Stimulated activated naive CD4-positive, alpha-beta T cell treated with Interleukin-2 at 50 U/mL for 16 hours (primary cell): ENCODE results near the gene PSMA2.
"Not testable (repeated sequence)": the region's sequence is repeated elsewhere in the genome, so short reads cannot be mapped to it uniquely, and the experiment has no call there.

Experiments
- DNase-seq: peaks from one replicate; lab custom pipeline; 2025; lab: John Stamatoyannopoulos, UW

Gene PSMA2

DNA sequence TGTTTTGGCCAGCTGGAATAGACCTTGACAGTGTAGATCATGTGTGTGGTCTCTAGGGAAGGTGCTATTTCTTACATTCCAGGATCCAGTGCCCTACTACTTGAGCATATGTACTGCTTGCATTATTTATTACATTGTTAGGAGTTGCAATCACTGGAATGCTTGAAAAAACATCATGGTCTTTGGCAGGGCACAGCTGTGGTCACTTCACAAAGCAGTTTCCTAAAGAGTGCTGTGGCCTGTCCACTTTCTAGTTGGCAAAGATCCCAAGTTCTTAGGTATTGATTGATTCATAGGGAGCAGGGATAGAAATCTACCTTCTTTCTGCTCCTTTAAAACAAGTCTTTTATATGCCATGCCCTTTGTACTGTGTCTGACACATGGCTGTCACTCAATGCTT, 24.7 kb downstream of the PSMA2 start:
- no peak for DNase-seq

DNA sequence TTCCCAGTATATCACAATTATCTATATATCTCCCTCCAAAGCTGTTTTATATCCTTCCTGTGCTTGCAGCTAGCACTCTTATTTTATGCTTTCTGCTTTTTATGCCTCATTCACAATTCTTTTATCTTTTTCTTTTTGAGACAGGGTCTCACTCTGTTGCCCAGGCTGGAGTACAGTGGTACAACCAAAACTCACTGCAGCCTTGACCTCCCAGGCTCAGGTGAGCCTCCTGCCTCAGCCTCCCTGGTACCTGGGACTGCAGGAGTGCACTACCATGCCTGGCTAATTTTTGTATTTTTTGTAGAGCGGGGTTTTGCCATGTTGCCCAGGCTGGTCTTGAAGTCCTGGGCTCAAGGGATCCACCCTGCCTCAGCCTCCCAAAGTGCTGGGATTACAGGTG, 25.8 kb downstream of the PSMA2 start:
- DNase-seq: no peak

DNA sequence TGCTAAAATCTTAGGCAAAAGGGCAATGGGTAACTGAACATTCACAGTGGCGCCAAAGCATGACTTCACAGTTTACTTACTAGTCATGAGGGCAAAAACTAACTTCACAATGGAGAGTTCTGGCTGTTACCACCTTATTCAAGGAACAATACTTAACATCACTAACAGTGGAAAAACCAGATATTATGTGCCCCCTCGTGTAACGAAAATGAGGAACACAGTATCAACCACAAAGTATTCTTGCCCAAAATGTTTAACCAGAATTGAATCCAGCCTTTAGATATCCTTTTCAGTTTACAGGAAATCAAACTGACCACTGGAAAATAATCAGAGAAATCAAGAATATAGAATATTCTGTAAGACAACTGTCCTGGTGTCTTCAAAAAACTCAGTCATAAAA, 29.6 kb downstream of the PSMA2 start:
- no peak for DNase-seq

DNA sequence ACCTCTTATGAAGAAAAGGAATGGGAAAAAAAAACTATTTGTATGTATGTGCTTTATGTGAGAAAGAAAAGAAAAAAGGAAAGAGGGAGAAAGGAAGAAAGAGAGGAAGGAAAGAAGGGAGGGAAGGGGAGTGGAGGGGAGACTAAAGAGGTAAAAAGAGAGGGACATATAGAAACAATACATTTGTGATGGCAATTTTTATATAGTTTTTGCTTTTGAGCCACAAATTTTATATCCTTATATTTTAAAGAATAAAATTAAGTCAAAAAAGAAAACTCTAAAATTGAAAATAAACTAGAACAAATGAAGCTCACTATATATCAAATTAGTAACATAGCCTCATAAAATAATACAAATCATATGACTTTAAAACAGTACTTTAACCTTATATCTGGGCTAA, 31.1 kb downstream of the PSMA2 start:
- DNase-seq: no peak

DNA sequence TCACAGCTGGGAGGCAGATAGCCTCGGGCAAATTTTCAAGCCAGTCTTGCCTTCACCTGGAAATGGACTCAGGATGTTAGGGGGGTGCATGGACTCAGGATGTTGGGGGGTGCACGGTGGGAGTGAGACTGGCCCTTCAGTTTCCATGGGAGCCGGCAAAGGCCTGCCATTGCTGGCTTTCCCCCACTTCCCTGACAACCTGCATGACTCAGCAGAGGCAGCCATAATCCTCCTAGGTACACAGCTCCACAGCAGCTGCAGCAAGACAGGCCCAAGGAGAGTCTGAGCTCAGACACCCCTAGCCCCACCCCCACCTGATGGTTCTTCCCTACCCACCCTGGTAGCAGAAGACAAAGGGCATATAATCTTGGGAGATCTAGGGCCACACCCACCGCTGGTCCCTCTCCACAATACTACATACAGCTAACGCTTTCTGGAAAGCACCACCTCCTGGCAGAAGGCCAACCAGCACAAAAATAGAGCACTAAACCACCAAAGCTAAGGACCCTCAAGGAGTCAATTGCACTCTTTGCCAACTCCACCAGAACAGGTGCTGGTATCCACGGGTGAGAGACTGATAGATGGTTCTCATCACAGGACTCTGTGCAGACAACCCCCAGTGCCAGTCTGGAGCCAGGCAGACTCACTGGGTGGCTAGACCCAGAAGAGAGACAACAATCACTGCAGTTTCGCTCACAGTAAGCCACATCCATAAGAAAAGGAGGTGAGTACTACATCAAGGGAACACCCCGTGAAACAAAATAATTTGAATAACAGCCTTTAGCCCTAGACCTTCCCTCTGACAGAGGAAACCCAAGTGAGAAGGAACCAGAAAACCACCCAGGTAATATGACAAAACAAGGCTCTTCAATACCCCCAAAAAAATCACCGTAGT, 38.4 kb downstream of the PSMA2 start:
- no peak for DNase-seq

DNA sequence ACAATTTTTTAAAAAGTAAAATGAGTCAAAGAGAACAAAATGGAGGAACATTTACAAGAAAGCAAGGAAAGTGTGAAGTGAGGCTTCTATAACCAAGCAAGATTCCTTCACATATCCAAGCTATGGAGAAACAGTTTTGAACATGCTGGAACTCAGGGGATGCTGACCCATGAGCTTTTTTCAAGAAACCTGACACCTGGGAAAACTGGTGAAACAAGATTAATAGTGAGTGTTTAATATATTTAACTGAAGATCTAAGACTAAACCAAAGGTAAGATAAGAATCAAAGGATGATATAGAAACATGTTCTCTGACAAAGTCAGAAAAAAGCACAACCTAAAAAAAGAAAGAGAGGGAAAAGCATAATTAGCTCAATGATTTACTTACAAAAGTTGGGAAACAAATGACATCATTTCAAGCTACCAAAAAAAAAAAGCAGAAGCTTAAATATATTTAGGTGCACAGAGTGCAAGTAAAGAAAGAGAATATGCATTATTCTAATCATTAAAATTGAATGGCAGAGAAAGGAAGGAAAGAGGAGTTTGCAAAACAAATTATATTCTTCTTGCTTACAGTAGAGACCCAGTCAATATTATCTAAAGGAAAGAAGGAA, 45.0 kb downstream of the PSMA2 start:
- DNase-seq: no peak

DNA sequence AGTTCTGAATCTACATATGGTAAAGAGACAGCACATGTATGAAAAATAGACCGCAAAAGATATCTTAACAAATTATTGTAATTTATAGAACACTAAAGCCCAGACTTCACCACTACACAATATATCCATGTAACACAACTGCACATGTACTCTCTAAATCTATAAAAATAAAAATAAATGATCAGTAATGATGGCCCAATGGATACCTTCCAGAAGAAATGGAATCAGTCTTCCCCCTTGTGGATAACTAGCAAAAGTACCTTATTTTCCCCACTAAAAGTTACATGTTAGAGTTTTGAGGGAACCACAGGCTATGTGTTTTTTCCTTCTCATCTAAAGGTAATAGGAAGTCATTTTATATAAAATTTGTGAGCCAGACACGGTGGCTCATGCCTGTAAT, 45.8 kb downstream of the PSMA2 start:
- no peak for DNase-seq

DNA sequence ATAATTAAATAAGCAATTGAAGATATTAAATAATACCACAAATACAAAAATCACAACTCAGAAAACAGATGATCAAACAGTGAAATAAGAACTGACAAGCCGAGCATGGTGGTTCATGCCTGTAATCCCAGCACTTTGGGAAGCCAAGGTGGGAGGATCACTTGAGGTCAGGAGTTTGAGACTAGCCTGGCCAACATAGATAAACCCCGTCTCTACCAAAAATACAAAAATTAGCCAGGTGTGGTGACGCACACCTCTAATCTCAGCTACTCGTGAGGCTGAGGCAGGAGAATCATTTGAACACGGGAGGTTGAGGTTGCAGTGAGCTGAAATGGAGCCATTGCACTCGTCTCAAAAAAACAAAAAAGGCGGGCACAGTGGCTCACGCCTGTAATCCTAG, 46.8 kb downstream of the PSMA2 start:
- not testable (repeated sequence) for DNase-seq

DNA sequence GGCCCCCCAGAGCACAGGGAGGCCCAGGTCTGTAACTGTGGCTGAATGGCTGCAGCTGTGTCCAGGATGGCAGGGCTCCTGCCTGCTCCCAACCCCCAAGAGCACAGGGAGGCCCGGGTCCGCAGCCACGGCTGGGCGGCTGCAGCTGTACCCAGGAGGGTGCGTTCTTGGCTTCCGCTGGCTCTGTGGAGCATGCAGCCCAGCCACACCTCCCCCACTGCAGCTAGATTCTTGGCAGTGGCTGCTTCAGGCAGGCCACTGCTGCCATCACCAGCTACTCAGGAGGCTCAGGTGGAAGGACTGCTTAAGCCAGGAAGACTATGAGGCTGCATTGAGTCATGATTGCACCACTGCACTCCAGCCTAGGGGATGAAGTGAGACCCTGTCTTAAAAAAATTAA, 48.0 kb downstream of the PSMA2 start:
- DNase-seq: no peak

DNA sequence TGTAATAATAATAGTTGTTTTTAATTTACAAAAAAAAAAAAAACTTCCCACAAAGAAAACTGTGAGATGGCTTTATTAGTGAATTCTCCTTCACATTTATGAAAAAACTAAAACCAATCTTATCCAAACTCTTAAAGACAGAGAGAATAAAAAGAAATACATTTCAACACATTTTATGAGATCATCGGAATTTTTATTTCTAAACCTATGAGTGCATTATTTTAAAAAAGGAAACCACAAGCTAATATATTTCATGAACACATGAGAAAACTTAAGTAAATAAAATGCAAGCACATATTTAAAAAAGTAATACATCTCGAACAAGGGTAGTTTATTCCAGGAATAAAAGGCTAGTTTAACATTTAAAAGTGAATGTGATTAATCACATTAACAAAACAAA, 51.6 kb downstream of the PSMA2 start:
- DNase-seq: no peak

DNA sequence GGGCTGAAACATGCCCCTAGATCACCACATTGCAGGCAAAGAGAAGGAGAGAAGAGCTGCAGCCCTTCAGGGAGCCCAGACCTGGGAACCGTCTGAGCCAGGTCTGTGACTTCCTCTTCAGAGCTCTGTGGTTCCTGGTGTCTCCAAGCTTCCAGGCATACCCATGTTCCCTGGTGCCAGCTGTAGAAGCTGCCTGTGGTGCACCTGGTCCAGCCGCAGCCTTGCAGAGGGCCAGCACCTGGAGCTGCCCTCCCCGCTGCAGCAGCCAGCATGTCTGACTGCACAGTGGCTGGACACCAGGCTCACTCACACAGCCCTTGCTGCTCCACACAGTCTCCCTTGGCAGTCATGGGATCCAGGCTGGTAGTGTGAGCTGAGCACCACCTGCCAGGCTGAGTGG, 53.7 kb downstream of the PSMA2 start:
- no peak for DNase-seq

DNA sequence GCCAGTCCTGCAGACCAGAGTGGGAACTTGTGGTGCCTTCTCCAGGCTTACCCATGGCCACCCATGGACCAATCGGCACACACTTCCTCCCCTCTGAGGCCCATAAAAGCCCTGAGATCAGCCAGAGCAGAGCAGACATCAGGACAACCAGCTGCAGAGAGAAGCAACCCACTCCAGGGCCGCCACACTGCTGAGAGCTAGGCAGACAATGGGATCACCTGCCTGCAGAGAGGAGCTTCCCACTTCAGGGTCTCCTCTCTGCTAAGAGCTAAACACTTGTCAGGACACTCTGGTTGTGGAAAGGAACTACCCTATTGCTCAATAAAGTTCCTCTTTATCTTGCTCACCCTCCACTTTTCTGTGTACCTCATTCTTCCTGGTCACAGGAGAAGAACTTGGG, 54.1 kb downstream of the PSMA2 start:
- no peak for DNase-seq

DNA sequence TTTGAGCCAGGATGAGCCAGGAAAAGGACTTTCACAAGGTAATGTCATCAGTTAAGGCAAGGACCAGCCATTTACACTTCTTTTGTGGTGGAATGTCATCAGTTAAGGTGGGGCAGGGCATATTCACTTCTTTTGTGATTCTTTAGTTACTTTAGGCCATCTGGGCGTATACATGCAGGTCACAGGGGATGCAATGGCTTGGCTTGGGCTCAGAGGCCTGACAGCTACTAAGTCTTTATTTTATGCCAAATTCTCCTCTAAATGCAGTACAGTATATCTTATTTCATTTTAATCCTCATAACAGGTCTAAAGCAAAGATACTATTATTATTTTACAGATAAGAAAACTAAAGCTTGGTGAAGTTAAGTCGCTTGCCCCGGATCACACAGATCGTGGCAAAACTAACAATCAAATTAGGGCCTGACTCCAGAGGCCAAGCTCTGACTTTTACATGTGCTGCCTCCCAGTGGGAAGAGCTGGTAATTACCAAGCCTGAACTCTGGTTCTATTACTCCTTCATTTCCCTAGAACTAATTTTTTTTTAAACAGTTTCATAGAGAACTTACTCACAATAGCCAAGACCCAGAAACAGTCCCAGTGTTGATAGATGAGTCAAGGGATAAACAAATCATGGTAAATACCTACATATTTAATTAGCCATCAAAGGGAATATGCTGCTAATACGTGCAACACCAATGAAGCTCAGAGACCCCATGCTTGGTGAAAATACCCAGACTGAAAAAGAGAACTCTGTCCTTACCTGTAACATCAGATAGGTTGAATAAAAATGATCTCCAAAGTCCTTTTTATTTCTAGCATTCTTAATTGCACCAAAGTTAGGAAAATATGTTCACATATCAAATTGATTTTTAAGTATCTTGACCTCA, 55.5 kb downstream of the PSMA2 start:
- DNase-seq: peak; percentile 42

DNA sequence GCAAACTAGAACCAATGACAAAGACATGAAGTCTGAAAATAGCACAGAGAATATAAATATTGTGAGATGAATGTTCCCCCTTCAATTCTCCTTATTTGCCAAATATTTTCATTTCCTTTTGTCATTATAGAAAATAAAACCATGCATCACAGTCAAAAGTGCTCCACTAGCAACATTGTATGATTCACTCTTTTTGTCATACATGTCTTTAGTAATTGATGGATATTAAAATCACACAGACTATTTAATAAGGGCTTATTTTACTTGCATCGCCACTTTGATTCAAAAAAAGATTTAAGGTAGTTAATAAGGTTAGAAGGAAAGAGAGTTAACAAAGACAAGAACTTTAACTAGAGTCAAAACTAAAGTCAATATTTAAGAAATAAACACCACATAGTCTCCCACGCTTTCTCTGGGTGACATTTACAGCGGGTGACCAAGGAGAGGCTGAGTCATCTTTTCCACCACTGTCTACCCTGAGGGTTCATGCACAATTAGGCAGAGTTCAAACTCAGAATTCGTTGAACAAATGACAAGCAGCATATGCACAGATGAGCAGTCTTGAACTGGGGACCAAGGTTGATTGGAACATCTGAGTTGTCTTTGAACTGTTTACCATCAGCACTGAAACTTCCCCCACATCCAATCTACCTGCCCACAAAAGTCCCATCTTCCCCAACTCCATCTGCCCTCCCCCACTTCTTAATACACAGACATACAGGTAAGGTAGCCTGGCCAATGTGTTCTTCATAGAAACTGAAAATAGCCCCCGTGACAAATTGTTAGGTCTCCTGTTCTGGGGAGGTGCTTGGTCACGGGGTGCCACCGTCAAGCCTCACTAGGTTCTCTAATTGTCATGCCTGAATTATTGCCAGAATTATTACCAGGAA, 62.6 kb downstream of the PSMA2 start:
- peak; percentile 51 for DNase-seq

DNA sequence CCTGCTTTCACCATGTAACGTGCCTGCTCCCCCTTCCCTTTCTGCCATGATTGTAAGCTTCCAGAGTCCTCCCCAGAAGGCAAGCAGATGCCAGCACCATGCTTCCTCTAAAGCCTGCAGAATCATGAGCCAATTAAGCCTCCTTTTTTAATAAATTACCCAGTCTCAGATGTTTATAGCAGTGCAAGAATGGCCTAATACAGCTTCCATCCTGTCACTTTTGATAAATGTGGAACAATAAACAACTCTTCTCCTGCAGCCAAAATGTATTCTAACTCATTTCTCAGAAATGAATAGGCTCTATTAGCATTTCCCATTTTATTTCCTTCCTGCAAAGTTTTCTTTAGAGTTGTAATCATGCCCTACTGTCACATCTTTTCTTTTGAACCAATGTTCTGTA, 63.5 kb downstream of the PSMA2 start:
- no peak for DNase-seq
